ENCODE measurements around the gene BRICD5.
"Not testable (repeated sequence)": the region's sequence is repeated elsewhere in the genome, so short reads cannot be mapped to it uniquely, and the experiment has no call there.

BRICD5 gene

DNA sequence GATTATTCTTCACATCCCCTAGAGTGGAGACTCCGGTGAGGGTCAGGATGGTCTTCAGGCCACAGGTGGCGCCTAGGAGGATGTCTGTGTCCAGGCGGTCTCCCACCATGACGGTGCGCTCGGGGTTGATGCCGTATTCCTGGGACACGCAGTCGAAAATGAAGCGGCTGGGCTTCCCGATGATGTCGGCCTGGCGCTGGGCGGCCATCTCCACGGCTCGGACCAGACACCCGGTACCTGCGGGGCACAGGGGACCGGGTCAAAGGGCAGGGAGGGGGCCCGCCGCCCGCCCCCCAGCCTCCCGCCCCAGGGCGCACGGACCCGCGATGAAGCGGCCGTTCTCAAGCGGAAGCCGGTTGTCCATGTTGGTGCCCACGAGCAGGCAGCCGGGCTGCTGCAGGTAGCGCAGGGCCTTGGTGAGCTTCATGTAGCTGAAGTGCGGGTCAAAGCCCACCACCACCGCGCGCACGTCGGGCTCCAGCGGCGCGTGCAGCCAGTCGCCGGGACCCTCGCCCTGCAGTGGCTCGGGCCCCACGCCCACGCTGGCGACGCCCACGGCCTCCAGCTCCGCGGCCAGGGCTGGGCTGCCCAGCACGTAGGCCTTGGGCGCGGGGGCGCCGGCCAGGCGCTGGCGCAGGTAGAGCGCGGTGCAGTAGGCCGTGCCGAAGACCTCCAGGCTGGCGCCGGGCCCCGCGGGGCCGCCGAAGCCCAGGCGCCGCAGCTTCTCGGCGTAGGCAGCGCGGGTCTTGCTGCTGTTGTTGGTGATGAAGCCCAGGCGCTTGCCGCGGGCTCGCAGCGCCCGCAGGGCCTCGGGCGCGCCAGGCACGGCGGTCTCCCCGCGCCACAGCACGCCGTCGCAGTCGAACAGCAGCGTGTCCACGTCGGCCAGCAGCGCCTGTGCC, 3.4 kb upstream of the BRICD5 start:
- no peak for FAIRE-seq

DNA sequence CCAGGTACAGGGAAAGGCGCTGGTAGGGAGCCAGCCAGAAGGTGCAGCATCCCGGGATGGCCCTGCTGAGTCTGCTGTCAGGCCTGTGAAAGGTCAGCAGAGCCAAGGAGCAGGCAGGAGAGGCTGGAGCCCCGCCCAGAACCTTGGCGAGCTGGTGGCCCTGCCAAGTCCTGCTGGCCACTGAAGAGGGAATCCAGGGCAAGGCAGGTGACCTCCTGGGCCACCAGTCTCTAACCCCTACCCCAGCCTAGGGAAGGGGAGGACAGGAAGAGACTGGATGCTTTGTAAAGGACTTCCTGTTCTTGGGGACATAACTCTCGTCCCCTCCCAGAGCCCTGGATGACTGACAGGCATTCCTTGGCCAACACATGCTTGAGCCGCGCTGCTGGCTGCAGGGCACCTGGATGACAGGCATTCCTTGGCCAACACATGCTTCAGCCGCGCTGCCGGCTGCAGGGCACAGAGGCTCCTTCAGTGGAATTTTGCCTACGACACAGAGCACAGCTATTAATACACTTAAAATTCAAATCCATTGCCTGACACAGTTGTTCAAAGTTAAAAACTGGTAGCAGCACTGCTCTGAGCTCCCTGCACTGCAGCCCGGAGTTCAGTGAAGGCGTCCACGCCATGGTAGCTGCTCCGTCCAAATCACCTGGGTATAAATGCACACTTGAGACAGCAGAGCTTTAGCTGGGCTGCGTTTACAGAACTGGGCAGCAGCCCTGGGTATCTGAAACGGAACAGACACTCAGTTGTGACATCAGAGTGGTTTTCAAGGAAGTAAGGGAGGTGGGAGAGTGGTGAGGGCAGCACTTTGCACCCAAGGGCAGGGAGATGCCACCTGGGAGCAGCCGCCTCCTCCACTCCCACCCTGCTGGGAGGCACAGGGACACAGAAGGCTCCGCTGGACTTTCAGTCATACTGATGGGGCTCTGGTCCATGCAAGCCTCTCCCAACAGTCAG, 2.0 kb upstream of the BRICD5 start:
- FAIRE-seq: no peak

DNA sequence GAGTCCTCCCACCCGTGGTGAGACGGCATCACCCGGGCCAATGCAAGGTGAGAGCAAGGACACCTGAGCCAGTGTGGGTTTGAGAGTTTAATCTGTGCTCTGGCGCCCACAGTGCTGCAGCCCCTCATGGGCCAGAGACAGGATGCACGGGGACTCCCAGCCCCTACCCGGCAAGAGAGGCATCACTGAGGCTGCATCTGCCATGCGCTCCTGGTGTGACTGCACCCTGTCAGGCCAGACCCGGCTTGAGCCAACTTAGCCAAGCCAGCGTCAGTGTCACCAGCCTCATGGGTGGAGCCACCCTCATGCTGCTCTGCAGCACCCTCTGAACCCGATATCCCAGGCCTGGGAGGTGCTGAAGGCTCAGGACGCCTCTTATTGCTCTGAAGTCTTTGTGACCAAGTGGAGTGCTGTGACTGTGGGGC, 1.3 kb upstream of the BRICD5 start:
- FAIRE-seq: no peak

DNA sequence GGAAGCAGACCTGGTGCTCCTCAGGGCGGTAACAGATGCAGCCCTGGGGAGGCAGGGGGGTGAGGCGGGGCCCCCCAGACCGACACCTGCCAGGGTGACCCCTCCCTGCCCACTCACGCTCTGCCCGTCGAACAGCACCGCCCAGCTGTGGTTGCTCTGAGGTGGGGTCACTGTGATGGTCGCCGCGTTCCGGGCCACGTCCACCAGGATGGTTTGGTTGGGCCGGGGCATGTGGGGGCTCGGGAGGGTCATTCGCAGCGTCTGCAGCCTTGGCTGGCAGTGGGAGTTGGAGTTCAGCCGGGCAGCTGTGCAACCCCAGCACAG, 692 bp downstream of the BRICD5 start:
- no peak for FAIRE-seq

GRCh38 chr16:2209258-2210008, 1.2 kb downstream of the BRICD5 start:
- FAIRE-seq: no peak

GRCh38 chr16:2208772-2209171, 1.9 kb downstream of the BRICD5 start:
- no peak for FAIRE-seq

GRCh38 chr16:2208308-2208707, 2.4 kb downstream of the BRICD5 start:
- no peak for FAIRE-seq

- FAIRE-seq: no peak
Measured at GRCh38 chr16:2207872-2208271, 2.8 kb downstream of the BRICD5 start.

GRCh38 chr16:2206780-2207433, 3.8 kb downstream of the BRICD5 start:
- no peak for FAIRE-seq

- no peak for FAIRE-seq
Measured at GRCh38 chr16:2206420-2206779, 4.3 kb downstream of the BRICD5 start.

- FAIRE-seq: no peak
Measured at GRCh38 chr16:2205967-2206313, 4.7 kb downstream of the BRICD5 start.

- no peak for FAIRE-seq
Measured at GRCh38 chr16:2205104-2205966, 5.3 kb downstream of the BRICD5 start, which contains the start of gene MLST8. Gene MLST8 (plus strand): TSS chr16:2205454. CDS start chr16:2206086, 632 bp downstream.

- no peak for FAIRE-seq
Measured at GRCh38 chr16:2204416-2205103, 6.1 kb downstream of the BRICD5 start.

GRCh38 chr16:2203119-2203688, 7.5 kb downstream of the BRICD5 start:
- FAIRE-seq: not testable (repeated sequence)

DNA sequence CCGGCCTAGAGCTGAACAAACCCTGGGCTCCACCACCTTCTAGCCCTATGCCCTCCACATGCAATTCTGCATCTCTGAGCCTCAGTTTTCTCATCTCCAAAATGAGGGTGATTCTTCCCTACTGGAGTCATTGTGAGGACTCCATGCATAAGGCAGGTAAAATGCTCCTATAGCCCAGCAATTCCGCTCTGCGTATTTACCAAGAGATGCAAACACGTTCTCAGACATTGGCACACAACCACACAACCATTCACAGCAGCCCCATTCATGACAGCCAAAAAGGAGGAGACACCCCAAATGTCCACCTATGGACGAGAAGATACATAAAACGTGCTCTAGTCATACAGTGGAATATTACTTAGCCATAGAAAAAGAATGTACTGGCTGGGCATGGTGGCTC, 10.3 kb downstream of the BRICD5 start:
- no peak for FAIRE-seq

DNA sequence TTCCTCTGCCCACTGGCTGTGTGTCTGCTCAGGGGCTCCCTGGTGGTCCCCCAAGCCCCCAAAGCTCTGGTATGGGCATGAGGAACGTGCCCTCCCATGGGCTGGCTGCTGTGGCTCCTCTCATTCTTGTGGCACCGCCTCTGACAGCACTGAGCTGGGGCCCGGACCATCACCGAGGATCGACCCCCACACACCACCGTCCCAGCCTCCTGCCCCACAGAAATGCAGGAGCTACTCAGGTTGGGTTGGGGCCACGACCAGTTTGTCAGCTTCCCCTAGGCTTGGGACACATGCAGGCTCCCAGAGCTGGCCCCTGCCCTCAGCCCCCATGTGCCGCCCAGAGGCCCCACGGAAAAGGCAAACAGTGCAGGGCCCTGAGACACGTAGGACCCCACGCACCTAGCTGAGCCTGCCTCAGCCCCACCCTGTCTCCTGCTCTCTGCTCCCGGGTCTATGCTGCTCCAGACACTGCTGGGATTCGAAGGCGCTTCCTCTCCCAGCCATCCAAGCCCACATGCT, 11.0 kb downstream of the BRICD5 start:
- FAIRE-seq: no peak

DNA sequence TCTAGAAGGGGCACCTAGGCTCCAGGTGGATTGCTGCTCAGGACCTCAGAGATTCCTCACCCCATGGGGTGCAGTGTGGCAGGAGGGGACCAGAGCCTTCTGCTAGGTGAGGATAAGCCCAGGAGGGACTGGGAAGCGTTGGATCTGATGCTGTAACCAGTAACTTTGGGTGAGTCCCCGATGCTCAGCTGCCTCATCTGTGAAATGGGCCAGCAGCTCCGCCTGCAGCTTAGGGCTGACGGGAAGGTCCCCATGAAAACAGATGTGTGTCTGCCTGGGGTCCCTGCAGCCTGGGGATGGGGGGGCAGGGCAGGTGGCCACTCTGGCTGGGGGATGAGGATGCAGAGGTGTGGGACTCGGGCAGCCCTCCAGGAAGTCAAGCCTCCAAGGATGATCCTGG, 11.6 kb downstream of the BRICD5 start:
- FAIRE-seq: no peak

- no peak for FAIRE-seq
Measured at GRCh38 chr16:2198283-2198682, 12.4 kb downstream of the BRICD5 start.

GRCh38 chr16:2197765-2198164, 12.9 kb downstream of the BRICD5 start:
- FAIRE-seq: no peak

DNA sequence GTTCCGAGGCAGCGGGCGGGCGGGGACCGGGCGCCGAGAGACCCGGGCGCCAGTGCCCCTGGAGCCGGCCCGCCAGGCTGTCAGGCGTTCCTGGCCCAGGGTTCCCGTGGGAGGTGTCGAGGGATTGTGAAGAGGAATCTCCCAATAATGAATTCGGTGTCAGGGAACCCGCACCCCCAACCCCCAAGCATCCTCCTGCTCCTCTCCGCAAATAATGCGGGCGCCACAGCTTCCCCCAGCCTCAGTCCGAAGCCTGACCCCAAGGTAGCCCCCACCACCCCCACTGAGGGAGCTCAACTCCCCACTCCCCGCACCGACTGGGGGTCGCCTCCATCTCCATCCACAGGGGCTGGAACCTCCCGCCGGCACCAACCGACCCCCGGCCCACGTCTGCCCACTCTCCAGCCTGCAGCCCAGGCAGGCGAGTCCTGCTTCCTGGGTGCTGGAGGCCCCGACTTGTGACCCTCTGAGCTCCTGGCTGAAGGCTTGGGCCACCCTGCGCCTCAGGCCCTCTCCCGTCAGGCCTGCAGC, 13.6 kb downstream of the BRICD5 start:
- FAIRE-seq: no peak
